Upper lobe of right lung (tissue), 1 donor: Measurements from ENCODE around the gene COL11A1. TPM values are rescaled to one million over a fixed set of nuclear protein-coding genes. Genes with fewer than 3 reads are reported as not detected.

Experiments
- ATAC-seq: fragments of 200-7000 bp; cut with Tn5 transposase; one replicate; pipeline ENCODE4 v1.9.1; 2020; ENCODE audit warnings: mild to moderate bottlenecking, moderate library complexity
- DNase-seq: peaks from one replicate; pipeline ENCODE4 v3.0.0-alpha.2; 2020
- H3K27ac ChIP-seq: fragments of 200-600 bp; one replicate; pipeline ENCODE4 v1.8.0; 2022
- H3K27me3 ChIP-seq: fragments of 200-600 bp; one replicate; pipeline ENCODE4 v1.8.0; 2022; ENCODE audit warnings: mild to moderate bottlenecking
- H3K36me3 ChIP-seq: fragments of 200-600 bp; one replicate; pipeline ENCODE4 v1.8.0; 2022
- H3K4me1 ChIP-seq: fragments of 200-600 bp; one replicate; pipeline ENCODE4 v1.8.0; 2022
- H3K4me3 ChIP-seq: fragments of 200-600 bp; one replicate; pipeline ENCODE4 v1.8.0; 2022; ENCODE audit warnings: mild to moderate bottlenecking
- H3K9me3 ChIP-seq: fragments of 200-600 bp; one replicate; pipeline ENCODE4 v1.8.0; 2022
- CTCF ChIP-seq: fragments of 200-600 bp; IDR thresholded peaks from one replicate; pipeline ENCODE4 v1.8.0; 2022; ENCODE audit warnings: antibody characterized with exemption
- intact Hi-C: fragments of 100-400 bp; cut with DNase I; formaldehyde crosslinking; loops from one replicate; pipeline ENCODE4 v1.11.0; 2022
- total RNA-seq: library from RNA; stranded (reverse); fragmentation: NEBNext Ultra II Directional; extraction: Animal tissue kit (Norgen Biotek cat#: 25700); gene quantifications from one replicate; pipeline ENCODE4 v1.2.1, GENCODE V29; 2021
- donor health status: DM: no; HTN: yes; CAD: no; lungs with severe emphysema.

COL11A1 gene
- total RNA-seq, 1 donor from 2014 or later, result 1.7 TPM

GRCh38 chr1:102977292-102977691, 131.0 kb downstream of the COL11A1 start:
- no peak for TF ChIP-seq CTCF
- H3K27me3 ChIP-seq, result no peaks in the 10 kb centered on the region
- H3K36me3 ChIP-seq, result no peaks in the 10 kb centered on the region
- H3K9me3 ChIP-seq, result no peaks in the 10 kb centered on the region
- DNase-seq (no peak), ATAC-seq (no peak)
- no peak overlapping the region for H3K27ac ChIP-seq
- no peaks in the 10 kb centered on the region for H3K4me1 ChIP-seq
- H3K4me3 ChIP-seq, result no peak overlapping the region
- intact Hi-C loops, result no loop called here

DNA sequence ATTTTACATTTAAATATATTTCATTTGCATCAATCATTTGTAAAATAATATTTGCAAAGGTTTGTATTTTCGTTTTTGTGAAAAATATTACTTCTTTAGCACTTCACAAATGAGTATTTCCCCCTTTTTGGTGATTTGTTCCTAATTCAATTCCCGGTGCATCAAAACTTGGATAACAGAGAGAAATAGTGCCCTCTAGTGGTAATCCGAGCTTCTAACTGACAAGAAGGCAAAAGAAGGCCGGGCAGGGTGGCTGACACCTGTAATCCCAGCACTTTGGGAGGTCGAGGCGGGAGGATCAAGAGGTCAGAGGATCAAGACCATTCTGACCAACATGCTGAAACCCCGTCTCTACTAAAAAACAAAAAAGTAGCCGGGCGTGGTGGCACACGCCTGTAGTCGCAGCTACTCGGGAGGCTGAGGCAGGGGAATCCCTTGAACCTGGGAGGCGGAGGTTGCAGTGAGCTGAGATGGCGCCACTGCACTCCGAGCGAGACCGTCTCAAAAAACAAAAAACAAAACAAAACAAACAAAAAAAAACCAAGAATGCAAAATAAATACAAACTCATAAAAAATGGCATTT, 137.7 kb downstream of the COL11A1 start:
- Histone ChIP-seq H3K4me1 (no peaks in the 10 kb centered on the region), H3K27ac (no peak overlapping the region), H3K9me3 (no peaks in the 10 kb centered on the region), H3K27me3 (no peaks in the 10 kb centered on the region), H3K4me3 (no peak overlapping the region), H3K36me3 (no peaks in the 10 kb centered on the region)
- ATAC-seq, result peak; percentile 45
- no peak for DNase-seq
- TF ChIP-seq CTCF, result peak; percentile 58
- intact Hi-C loops, result no loop called here

- ATAC-seq, result no peak
Measured at GRCh38 chr1:102967786-102968185, 140.5 kb downstream of the COL11A1 start.

DNA sequence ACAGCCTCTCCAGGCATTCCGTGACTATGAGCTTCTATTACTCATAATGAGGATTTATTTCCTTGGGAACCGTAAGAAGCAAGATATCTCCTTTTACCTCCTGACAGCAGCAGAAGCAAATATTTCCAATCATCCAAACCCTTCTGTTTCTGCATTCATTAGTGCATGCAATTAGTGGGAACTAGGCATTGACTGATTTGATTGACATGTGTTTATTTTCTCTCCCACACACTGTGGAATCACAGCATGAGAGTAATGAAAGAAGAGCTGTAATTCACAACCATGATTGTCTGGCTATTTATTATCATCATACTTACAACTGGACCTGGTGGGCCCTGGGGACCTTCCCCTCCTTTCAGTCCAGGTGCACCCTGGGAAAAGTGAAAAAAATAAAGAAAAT, 146.8 kb downstream of the COL11A1 start:
- intact Hi-C loops, result no loop called here
- Histone ChIP-seq H3K9me3 (no peaks in the 10 kb centered on the region), H3K4me3 (no peak overlapping the region), H3K27me3 (no peaks in the 10 kb centered on the region), H3K4me1 (no peaks in the 10 kb centered on the region), H3K36me3 (no peaks in the 10 kb centered on the region), H3K27ac (no peak overlapping the region)
- DNase-seq (no peak), ATAC-seq (no peak)
- TF ChIP-seq CTCF, result no peak

More at GRCh38 chr1:102967786-102968185, 140.5 kb downstream of the COL11A1 start:
- Histone ChIP-seq H3K27me3 (no peaks in the 10 kb centered on the region), H3K27ac (no peak overlapping the region), H3K36me3 (no peaks in the 10 kb centered on the region), H3K4me1 (no peaks in the 10 kb centered on the region), H3K4me3 (no peak overlapping the region), H3K9me3 (no peaks in the 10 kb centered on the region)
- DNase-seq, result no peak
- intact Hi-C loops, result no loop called here
- no peak for TF ChIP-seq CTCF

DNA sequence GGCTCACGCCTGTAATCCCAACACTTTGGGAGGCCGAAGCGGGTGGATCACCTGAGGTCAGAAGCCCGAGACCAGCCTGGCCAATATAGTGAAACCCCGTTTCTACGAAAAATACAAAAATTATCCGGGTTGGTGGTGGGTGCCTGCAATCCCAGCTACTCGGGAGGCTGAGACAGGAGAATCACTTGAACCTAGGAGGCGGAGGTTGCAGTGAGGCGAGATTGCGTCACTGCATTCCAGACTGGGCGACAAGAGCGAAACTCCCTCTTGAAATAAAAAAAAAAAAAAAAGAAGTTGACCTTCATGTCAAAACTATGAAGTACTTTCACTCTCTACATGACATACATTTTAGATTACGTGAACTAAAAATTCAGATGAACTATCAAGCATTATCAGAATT, 153.7 kb downstream of the COL11A1 start:
- H3K27me3 ChIP-seq, result no peaks in the 10 kb centered on the region
- H3K36me3 ChIP-seq, result no peaks in the 10 kb centered on the region
- H3K4me3 ChIP-seq, result no peak overlapping the region
- no peak for TF ChIP-seq CTCF
- intact Hi-C loops, result no loop called here
- ATAC-seq (no peak), DNase-seq (no peak)
- H3K4me1 ChIP-seq, result no peaks in the 10 kb centered on the region
- no peak overlapping the region for H3K27ac ChIP-seq
- no peaks in the 10 kb centered on the region for H3K9me3 ChIP-seq

DNA sequence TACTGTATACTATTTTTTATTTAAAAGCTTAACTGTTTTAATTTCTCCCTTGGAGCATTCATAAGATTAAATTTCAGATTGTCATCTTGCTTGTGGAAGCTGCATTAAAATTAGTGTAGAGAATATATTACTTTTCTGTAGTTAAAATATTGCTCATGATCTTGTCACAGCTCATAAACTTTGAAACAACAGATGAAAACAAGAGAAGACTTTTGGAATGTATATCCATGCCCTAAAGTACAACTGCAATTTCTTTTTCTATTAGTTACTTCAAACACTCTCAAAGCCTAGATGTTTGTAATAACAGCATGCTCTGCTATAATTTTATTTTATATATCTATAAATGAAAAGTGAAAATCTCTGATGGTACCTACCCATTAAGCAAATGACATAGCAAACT, 155.9 kb downstream of the COL11A1 start:
- H3K4me1 ChIP-seq, result no peaks in the 10 kb centered on the region
- no peak overlapping the region for H3K4me3 ChIP-seq
- ATAC-seq (no peak), DNase-seq (no peak)
- H3K36me3 ChIP-seq, result no peaks in the 10 kb centered on the region
- H3K27ac ChIP-seq, result no peak overlapping the region
- H3K27me3 ChIP-seq, result no peaks in the 10 kb centered on the region
- TF ChIP-seq CTCF, result no peak
- intact Hi-C loops, result no loop called here
- H3K9me3 ChIP-seq, result no peaks in the 10 kb centered on the region
